OCI-LY7 (cell line): ENCODE measurements around the gene HLCS. TPM values are rescaled to one million over a fixed set of nuclear protein-coding genes. Genes with fewer than 3 reads are reported as not detected.

Experiments
- BruUV-seq: library from RNA; stranded (reverse); fragments of 400-500 nt; replicated peaks from 2 replicates; lab custom pipeline; 2021; lab: Mats Ljungman, UMichigan
- CTCF ChIA-PET: fragments of 300-600 bp; sonication (Branson Sonifier 250); formaldehyde crosslinking; loops from one replicate; lab custom pipeline; 2022; ENCODE audit warnings: antibody characterized with exemption; ENCODE audit not compliant: unreplicated experiment; lab: Charles Lee
- POLR2A ChIA-PET: fragments of 300-600 bp; sonication (Branson Sonifier 250); formaldehyde crosslinking; loops from one replicate; lab custom pipeline; 2022; ENCODE audit warnings: antibody characterized with exemption; lab: Charles Lee
- DNase-seq: peaks from one replicate; pipeline ENCODE4 v3.0.0-alpha.2; 2015; ENCODE audit warnings: low spot score
- H2AFZ ChIP-seq: fragments of 200-600 bp; sonication (generic), shearing (Covaris generic); 2 replicates; pipeline ENCODE4 v1.6.1; 2014; ENCODE audit warnings: mild to moderate bottlenecking, antibody characterized with exemption, low read length, moderate library complexity
- H3K27ac ChIP-seq: fragments of 200-600 bp; sonication (generic); 2 replicates; pipeline ENCODE4 v1.5.1; 2014; ENCODE audit warnings: mixed run types, low read depth, mild to moderate bottlenecking, moderate library complexity, low read length, inconsistent platforms; ENCODE audit not compliant: poor library complexity, severe bottlenecking
- H3K36me3 ChIP-seq: fragments of 200-600 bp; sonication (generic); 2 replicates; pipeline ENCODE4 v1.6.1; 2014; ENCODE audit warnings: mild to moderate bottlenecking, antibody characterized with exemption, low read length, moderate library complexity, mixed read lengths; ENCODE audit not compliant: insufficient read depth
- H3K4me1 ChIP-seq: fragments of 200-600 bp; sonication (generic); 2 replicates; pipeline ENCODE4 v1.5.1; 2014; ENCODE audit warnings: mild to moderate bottlenecking, low read length; ENCODE audit not compliant: insufficient read depth, poor library complexity, severe bottlenecking
- H3K4me2 ChIP-seq: fragments of 200-600 bp; sonication (generic); 2 replicates; pipeline ENCODE4 v1.6.1; 2014; ENCODE audit warnings: mild to moderate bottlenecking, low read length
- H3K4me3 ChIP-seq: fragments of 200-600 bp; sonication (generic); 2 replicates; pipeline ENCODE4 v1.5.1; 2014; ENCODE audit warnings: mild to moderate bottlenecking, low read depth, low read length; ENCODE audit not compliant: poor library complexity, severe bottlenecking
- H3K79me2 ChIP-seq: fragments of 200-600 bp; sonication (generic); 2 replicates; pipeline ENCODE4 v1.6.1; 2016; ENCODE audit warnings: low read depth, mild to moderate bottlenecking, low read length, moderate library complexity, mixed read lengths; ENCODE audit not compliant: insufficient read depth
- H3K9me2 ChIP-seq: fragments of 200-600 bp; sonication (generic); 2 replicates; pipeline ENCODE4 v1.6.1; 2016; ENCODE audit warnings: mild to moderate bottlenecking, low read length, mixed read lengths; ENCODE audit not compliant: insufficient read depth
- H3K9me3 ChIP-seq: fragments of 200-600 bp; sonication (generic); 2 replicates; pipeline ENCODE4 v1.6.1; 2014; ENCODE audit warnings: mild to moderate bottlenecking, mixed run types, low read length, mixed read lengths
- H4K20me1 ChIP-seq: fragments of 200-600 bp; sonication (generic); 2 replicates; pipeline ENCODE4 v1.6.1; 2014; ENCODE audit warnings: mild to moderate bottlenecking, antibody characterized with exemption, low read length, moderate library complexity, mixed read lengths; ENCODE audit not compliant: insufficient read depth
- CTCF ChIP-seq: fragments of 200-600 bp; sonication (generic); conservative IDR thresholded peaks from 2 replicates; pipeline ENCODE4 v1.5.1; 2014; ENCODE audit warnings: mild to moderate bottlenecking, antibody characterized with exemption, low read length, moderate library complexity, mixed read lengths
- EZH2phosphoT487 ChIP-seq: fragments of 200-600 bp; sonication (generic); IDR thresholded peaks from 2 replicates; pipeline ENCODE4 v1.6.1; 2018; ENCODE audit warnings: low read depth, borderline replicate concordance, mild to moderate bottlenecking, mixed run types, antibody characterized with exemption, low read length, moderate library complexity, mixed read lengths
- intact Hi-C: fragments of 100-400 bp; cut with micrococcal nuclease; formaldehyde crosslinking; loops from one replicate; pipeline ENCODE4 v1.10.0; 2022; ENCODE audit not compliant: unreplicated experiment
- total RNA-seq, 2 experiments: library from RNA; depleted of rRNA in 1 of 2; stranded (reverse); fragments of >200 nt in 1 of 2; shearing (Covaris generic) in 1 of 2; gene quantifications; 2 replicates each; pipeline ENCODE4 v1.2.3, GENCODE V29; 2014 to 2022

Gene HLCS
- total RNA-seq, 2 experiments from 2014 or later, result 12.0 to 20.9 TPM

- Histone ChIP-seq H3K36me3 (no peaks in the 10 kb centered on the region), H3K79me2 (no peaks in the 10 kb centered on the region), H3K9me3 (no peaks in the 10 kb centered on the region), H4K20me1 (no peaks in the 10 kb centered on the region), H3K4me3 (no peak overlapping the region), H3K27ac (no peak overlapping the region), H3K4me1 (no peaks in the 10 kb centered on the region), H2AFZ (no peak overlapping the region), H3K4me2 (no peak overlapping the region), H3K9me2 (no peaks in the 10 kb centered on the region)
- ChIA-PET CTCF (no interaction called here), POLR2A (no interaction called here)
- intact Hi-C loops, result no loop called here
- no peak for DNase-seq
- no TSS peak for BruUV-seq
- no peak for TF ChIP-seq EZH2phosphoT487
- TF ChIP-seq CTCF, result no peak
Measured at GRCh38 chr21:36904093-36904666, 62.3 kb downstream of the HLCS start.

- H4K20me1 ChIP-seq, result no peaks in the 10 kb centered on the region
- CTCF ChIA-PET, result no interaction called here
- H3K27ac ChIP-seq, result no peak overlapping the region
- H3K9me2 ChIP-seq, result no peaks in the 10 kb centered on the region
- TF ChIP-seq EZH2phosphoT487, result no peak
- no peak for TF ChIP-seq CTCF
- intact Hi-C loops, result no loop called here
- H3K36me3 ChIP-seq, result no peaks in the 10 kb centered on the region
- no peaks in the 10 kb centered on the region for H3K79me2 ChIP-seq
- H3K4me1 ChIP-seq, result no peaks in the 10 kb centered on the region
- H3K9me3 ChIP-seq, result no peaks in the 10 kb centered on the region
- BruUV-seq, result no TSS peak
- H3K4me2 ChIP-seq, result no peak overlapping the region
- no peak overlapping the region for H3K4me3 ChIP-seq
- POLR2A ChIA-PET, result no interaction called here
- H2AFZ ChIP-seq, result no peak overlapping the region
- no peak for DNase-seq
Measured at GRCh38 chr21:36902793-36903192, 63.7 kb downstream of the HLCS start.

DNA sequence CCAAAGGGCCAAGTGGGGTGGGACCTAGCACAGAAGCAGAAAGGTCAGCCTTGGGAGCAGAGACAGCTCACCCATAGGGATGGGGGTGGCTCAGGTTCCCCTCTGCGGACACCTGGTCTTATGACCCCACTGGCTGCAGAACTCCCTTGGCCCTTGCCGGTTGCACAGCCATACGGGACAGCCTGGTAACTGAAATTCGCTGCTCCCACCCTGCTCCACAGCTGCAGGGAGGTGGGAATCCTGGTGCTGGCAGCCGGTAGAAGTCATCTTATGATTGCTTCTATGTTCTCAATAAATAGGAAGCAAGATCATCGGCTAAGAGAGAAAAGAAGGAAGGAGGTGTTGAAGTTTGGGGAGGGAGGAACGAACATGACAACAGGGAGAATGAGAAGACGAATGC, 64.1 kb downstream of the HLCS start:
- H4K20me1 ChIP-seq, result no peaks in the 10 kb centered on the region
- intact Hi-C loops, result no loop called here
- ChIA-PET POLR2A (no interaction called here), CTCF (no interaction called here)
- no peak overlapping the region for H3K4me3 ChIP-seq
- H3K4me2 ChIP-seq, result no peak overlapping the region
- TF ChIP-seq EZH2phosphoT487, result no peak
- TF ChIP-seq CTCF, result no peak
- H3K27ac ChIP-seq, result no peak overlapping the region
- no TSS peak for BruUV-seq
- no peaks in the 10 kb centered on the region for H3K79me2 ChIP-seq
- H3K36me3 ChIP-seq, result no peaks in the 10 kb centered on the region
- no peaks in the 10 kb centered on the region for H3K9me3 ChIP-seq
- no peak overlapping the region for H2AFZ ChIP-seq
- no peaks in the 10 kb centered on the region for H3K4me1 ChIP-seq
- H3K9me2 ChIP-seq, result no peaks in the 10 kb centered on the region
- DNase-seq, result no peak
